AG04450 (cell line): ENCODE data around the gene LANCL2. TPM values are rescaled to one million over a fixed set of nuclear protein-coding genes. Genes with fewer than 3 reads are reported as not detected.

ENCODE experiments used
- CTCF ChIA-PET: fragments of 300-600, 350-600 bp; formaldehyde crosslinking; extraction: SDS; loops from one replicate; lab custom pipeline; 2022; ENCODE audit warnings: antibody characterized with exemption, inconsistent platforms; lab: Charles Lee
- POLR2A ChIA-PET: fragments of 350-600 bp; formaldehyde crosslinking; extraction: SDS; loops from one replicate; lab custom pipeline; 2021; ENCODE audit warnings: antibody characterized with exemption, inconsistent platforms; lab: Yijun Ruan, JAX
- DNase-seq: peaks from one replicate; pipeline ENCODE4 v3.0.0-alpha.2; 2011; ENCODE audit warnings: low read depth, low spot score
- H3K27ac ChIP-seq: one replicate; pipeline ENCODE4 v1.5.1; 2012; ENCODE audit warnings: low read depth, low read length, control low read depth
- H3K27me3 ChIP-seq: one replicate; pipeline ENCODE4 v1.6.0; 2012; ENCODE audit warnings: low read length; ENCODE audit not compliant: control insufficient read depth, insufficient read depth
- H3K4me3 ChIP-seq: 2 replicates; pipeline ENCODE4 v1.5.1; 2011; ENCODE audit warnings: mild to moderate bottlenecking, low read depth, low read length, control low read depth
- H3K9me3 ChIP-seq: 2 replicates; pipeline ENCODE4 v1.5.1; 2012; ENCODE audit warnings: low read length; ENCODE audit not compliant: control insufficient read depth, insufficient read depth
- CTCF ChIP-seq: IDR thresholded peaks from 2 replicates; pipeline ENCODE4 v1.5.1; 2011; ENCODE audit warnings: low read depth, low read length, control low read depth, inconsistent platforms
- polyA plus RNA-seq: library from polyadenylated mRNA; depleted of rRNA; stranded (reverse); fragments of >200 nt; gene quantifications from 2 replicates; pipeline ENCODE4 v1.2.3, GENCODE V29; 2011

The LANCL2 gene
- polyA plus RNA-seq, 1 experiment, result 16.9 TPM

GRCh38 chr7:55375237-55375636 is 10.1 kb downstream of the LANCL2 start:
- Histone ChIP-seq H3K27ac (no peak overlapping the region), H3K27me3 (no peaks in the 10 kb centered on the region), H3K4me3 (no peak overlapping the region), H3K9me3 (no peaks in the 10 kb centered on the region)
- ChIA-PET POLR2A (interaction anchor here (1.4 kb wide), 1 partner anchor 9 kb away, joined by 6 read pairs; no protein-coding TSS in a partner anchor), CTCF (interaction anchor here (0.7 to 6.8 kb wide), 4 partner anchors 16 to 601 kb away, joined by 3 to 51 read pairs (median 3); no protein-coding TSS in a partner anchor)
- DNase-seq, result no peak
- no peak for TF ChIP-seq CTCF

GRCh38 chr7:55377162-55377817 is 12.2 kb downstream of the LANCL2 start:
- no peaks in the 10 kb centered on the region for H3K9me3 ChIP-seq
- TF ChIP-seq CTCF, result no peak
- no peak overlapping the region for H3K27ac ChIP-seq
- no peak for DNase-seq
- no peak overlapping the region for H3K4me3 ChIP-seq
- H3K27me3 ChIP-seq, result no peaks in the 10 kb centered on the region
- ChIA-PET CTCF (interaction anchor here (0.6 kb wide), 1 partner anchor 97 kb away, joined by 3 read pairs; no protein-coding TSS in a partner anchor), POLR2A (no interaction called here)

- CTCF ChIA-PET, result no interaction called here
Measured at GRCh38 chr7:55379285-55379684, 14.1 kb downstream of the LANCL2 start.

GRCh38 chr7:55381189-55381588 is 16.1 kb downstream of the LANCL2 start:
- CTCF ChIA-PET, result interaction anchor here (1.1 to 1.4 kb wide), 2 partner anchors 34 to 96 kb away, joined by 3 to 5 read pairs; no protein-coding TSS in a partner anchor
- TF ChIP-seq CTCF, result no peak
- Histone ChIP-seq H3K27ac (no peak overlapping the region), H3K9me3 (peaks cover 7% of the 10 kb centered on the region), H3K4me3 (no peak overlapping the region), H3K27me3 (no peaks in the 10 kb centered on the region)
- POLR2A ChIA-PET, result interaction anchor here (0.6 kb wide), 1 partner anchor 157 kb away, joined by 5 read pairs; no protein-coding TSS in a partner anchor
- no peak for DNase-seq

More at GRCh38 chr7:55379285-55379684, 14.1 kb downstream of the LANCL2 start:
- H3K27me3 ChIP-seq, result no peaks in the 10 kb centered on the region
- POLR2A ChIA-PET, result no interaction called here
- no peak overlapping the region for H3K27ac ChIP-seq
- no peaks in the 10 kb centered on the region for H3K9me3 ChIP-seq
- no peak overlapping the region for H3K4me3 ChIP-seq
- TF ChIP-seq CTCF, result no peak
- DNase-seq, result no peak

- TF ChIP-seq CTCF, result no peak
- POLR2A ChIA-PET, result no interaction called here
- no peaks in the 10 kb centered on the region for H3K27me3 ChIP-seq
- peaks cover 12% of the 10 kb centered on the region for H3K9me3 ChIP-seq
- no peak overlapping the region for H3K4me3 ChIP-seq
- H3K27ac ChIP-seq, result no peak overlapping the region
- DNase-seq, result no peak
- CTCF ChIA-PET, result interaction anchor here (1.1 to 1.4 kb wide), 2 partner anchors 34 to 97 kb away, joined by 3 to 5 read pairs; no protein-coding TSS in a partner anchor
Measured at GRCh38 chr7:55381696-55382095, 16.6 kb downstream of the LANCL2 start.
